Stimulated activated CD8-positive, alpha-beta memory T cell treated with anti-CD3 and anti-CD28 coated beads, Interleukin-4, amount 100 ng/mL, for 24 hours (primary cell): ENCODE data around the gene STARD13.

ENCODE experiments used
- DNase-seq: peaks from one replicate; pipeline ENCODE4 v3.0.0-alpha.2; 2020; ENCODE audit warnings: low read depth

Gene STARD13

DNA sequence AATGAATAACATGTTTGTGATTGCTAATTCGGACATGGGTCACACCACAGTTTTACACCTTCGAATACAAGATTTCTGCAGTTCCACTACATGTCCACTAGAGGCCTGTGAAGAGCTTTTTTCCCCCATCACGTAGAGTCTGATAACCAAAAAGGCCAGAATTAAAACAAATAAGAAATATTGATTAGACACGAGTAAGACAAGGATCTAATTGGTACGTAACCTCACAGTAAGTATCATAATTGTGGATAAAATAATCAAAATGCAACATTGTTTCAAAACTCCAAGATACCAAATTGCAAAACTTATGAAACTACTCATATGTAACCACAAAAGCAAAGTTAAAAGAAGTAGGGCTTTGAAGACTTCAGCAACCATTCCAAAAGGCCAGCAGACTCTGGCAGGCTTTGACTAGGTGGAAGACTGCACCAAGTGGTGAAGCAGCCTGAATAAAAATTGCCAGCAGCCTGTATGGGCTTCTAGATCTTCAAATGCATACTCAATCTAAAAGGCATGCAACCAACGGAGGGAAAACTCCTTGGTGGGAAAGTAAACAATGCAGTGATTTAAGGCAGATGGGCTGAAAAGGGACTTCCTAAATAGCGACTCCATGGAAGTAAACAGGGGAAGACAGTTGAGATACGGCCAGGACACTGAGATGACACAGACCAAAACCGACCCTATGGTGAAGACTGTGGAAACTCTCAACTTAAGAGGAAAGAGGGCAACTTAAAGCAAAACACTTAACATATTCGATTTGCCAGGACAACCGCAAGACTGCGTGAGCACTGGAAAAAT, 56.7 kb downstream of the STARD13 start:
- no peak for DNase-seq

DNA sequence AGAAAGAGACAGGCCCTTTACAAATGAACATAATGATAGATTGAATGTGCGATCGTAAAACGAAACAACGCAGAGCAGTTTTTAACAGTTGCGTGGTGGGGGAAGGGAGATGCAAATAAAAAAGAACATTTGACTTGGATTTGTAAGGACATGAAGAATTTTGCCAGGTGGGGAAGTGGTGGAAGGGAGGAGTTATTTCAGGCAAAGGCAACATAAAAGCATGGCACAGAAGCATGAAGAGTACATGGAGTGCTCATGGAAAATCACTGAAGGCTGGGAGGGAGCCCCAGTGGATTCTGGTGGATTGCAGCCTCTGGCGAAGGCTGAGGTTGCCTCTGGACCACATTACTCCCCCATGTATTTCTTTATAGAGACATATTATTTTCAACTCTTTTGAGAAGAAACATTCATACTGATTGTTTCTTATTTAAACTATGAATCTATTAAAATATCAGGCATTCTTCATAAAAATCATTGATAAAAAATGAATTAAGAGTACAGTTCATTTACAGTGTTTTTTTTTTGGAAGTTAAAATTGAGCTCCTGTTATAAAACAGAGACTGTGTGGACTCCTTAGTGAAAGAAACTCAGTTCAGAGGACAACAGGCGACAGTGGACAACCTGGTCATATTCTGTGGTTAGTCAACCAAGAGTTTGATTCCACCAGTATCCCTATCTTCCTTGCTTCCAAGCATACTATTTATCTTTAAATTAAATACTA, 57.5 kb downstream of the STARD13 start:
- DNase-seq: no peak

DNA sequence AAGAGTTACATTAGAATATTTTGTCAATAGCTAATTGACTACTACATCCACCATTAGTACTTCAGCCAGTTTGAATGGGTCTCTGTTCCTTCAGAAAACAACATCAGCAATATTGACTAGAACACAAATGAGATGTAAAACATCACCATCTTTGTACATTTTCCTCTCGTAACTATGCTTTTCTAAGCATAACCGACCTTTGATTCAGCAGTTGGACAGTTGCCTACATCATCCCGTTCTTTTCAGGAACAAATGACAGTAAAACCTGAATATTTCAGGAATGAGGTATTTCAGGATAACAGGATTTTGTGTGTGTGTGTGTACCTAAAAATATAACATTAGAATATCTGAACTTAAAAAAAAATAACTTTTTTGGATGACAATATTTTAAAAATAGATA, 60.9 kb downstream of the STARD13 start:
- DNase-seq: no peak

DNA sequence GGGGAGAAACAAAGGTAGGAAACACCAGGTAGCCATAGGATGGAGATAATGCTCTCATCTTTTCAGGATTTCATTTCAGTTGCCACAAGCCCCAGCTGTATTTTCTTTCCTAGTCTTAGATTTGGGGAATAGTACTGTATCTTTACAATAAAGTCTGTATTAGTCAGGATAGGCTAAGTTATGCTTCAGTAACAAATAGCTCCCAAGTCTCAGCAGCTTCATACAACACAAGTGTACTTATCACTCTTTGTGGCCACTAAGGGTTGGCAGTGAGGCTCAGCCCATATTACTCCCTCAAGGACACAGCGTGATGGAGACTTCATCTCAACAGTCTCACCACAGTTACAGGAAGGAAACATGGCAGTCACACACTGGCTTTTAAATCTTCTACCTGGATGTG, 61.4 kb downstream of the STARD13 start:
- DNase-seq: no peak

DNA sequence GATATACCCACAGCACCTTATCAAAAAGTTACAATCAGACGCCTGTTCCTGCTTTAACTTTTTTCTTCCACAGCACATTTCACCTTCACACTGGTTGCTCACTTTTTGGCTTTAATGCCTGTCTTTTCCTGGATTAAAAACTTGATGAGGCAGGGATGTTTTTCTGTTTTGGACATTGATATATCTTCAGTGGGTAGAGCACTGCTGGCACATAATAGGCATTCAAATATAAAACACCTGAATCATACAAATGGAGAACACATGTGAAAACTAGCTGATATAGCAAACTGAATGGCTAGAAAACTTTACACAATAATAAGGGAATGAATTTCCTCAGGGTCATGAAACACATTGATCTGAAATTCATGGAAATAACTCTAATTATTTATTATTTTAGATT, 65.6 kb downstream of the STARD13 start:
- no peak for DNase-seq

DNA sequence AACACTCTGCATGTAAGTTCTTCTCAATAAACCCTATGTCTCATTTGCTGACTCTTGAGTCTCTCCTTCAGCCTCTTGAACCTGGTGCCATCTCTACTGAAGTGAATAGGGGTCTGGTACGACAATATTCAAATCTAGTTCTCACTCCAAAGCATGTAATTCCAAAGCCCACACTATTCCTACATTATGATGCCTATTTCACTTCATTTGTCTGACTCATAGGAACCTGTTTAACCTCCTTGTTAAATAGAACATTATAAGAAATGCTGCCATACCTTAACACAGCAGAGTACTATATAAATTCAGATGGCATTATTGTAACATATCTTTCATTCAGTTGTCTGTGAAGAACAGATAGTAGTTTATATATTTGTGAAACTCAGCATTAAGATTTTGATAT, 67.1 kb downstream of the STARD13 start:
- no peak for DNase-seq

DNA sequence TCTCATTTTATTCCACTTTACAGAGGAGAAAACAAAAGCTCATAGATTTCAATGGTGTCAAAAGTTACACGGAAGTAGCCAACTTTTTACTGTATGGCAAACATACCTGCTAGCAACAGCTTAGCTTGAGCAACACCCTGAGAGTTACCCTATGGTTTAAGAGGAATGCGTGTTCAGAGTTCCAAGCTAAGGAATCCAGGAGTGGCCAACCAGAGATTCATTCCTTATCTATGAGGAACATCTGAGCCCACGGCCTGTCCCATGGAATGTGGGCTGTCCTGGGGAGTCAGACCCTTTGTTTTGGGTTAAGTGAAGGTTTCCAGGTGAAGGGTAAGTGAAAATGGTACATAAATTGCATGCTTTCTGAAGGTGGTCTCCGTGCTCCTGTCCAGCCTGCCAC, 67.5 kb downstream of the STARD13 start:
- no peak for DNase-seq

DNA sequence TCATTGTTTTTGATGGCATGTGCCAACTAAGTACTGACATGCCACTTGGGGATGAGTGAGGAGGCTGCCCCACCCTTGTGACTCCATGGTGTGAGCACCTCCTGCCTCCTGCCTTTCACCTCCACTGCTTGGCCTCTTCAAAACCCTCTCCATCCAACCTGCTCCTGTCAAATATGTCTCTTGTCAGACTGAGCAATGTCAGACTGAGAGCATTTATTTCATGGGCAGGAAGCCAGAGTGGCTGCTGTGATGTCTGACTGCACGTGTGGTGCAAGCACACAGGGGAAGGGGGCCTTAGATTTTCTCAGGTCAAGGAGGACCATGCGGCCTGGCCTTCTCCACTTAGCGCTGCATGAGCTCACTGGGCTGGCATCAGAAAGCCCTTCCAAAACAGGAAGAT, 68.3 kb downstream of the STARD13 start:
- DNase-seq: no peak

DNA sequence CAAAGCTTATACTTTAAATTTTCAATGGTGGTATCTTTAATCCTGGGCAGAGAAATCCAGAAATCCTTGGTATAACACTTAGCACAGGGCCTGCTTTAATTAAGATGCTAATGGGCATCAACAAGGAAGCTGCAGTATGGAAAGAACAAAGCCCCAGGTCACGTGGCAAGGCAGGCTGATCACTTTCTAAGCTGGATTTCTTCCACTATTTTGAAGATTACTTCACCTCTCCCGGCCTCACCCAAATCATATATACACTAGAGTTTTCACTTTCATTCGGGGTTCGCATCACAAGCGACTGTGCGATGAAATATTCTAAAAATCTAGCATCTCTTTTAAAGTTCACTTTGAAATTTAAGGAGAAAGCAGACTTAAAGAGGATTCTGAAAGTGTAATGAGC, 71.8 kb downstream of the STARD13 start:
- DNase-seq: no peak

DNA sequence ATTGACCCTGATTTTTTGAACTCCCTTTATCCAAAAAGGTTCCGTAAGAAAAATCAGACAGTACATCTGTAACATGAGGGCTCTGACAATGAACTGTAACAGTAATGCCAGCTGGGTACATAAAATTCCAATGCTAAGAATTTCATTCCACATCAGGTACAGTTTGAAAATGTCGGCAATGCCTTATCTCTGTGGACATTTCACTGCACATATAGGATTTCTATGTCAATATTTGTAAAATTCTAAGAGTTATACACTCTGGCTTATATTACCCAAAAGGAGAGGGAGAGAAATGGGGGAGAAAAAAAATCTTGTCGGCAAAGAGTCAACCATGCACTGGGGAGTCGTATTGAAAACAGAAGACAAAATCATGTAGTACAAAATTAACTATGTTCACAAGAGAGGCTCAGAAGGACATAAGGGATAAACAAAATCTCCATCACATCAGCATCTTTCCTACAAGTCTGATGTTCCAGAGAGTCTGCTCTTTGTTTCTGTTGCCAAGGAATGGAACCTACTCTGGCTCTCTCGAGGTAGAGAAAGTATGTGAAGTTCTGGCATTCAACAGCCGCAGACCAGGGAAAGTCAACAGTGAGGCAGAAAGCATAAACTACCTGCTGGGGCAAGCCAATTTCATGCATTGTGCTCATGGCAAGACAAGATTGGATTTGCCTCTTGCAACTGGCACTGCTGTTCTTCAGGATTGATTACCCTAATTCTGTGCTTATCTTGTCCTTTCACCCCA, 72.4 kb downstream of the STARD13 start:
- no peak for DNase-seq

DNA sequence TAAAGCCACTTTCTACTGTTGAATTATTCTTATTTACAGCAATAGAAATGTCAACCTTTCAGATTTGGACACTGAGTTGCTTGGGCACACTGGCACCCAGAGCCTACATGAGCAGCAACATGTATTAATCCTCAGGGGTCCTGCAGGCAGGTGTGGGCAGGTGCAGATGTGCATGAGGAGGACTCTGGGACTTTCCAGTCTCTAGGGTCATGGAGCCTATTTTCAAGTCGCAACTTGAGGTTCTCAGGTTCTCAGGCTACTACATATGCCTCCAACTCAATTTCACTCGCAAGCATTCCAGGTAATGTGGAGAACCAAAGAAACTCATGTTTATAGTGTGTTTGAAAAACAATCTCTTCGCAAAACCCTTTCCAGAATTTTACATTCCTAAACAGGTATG, 73.2 kb downstream of the STARD13 start:
- DNase-seq: no peak

DNA sequence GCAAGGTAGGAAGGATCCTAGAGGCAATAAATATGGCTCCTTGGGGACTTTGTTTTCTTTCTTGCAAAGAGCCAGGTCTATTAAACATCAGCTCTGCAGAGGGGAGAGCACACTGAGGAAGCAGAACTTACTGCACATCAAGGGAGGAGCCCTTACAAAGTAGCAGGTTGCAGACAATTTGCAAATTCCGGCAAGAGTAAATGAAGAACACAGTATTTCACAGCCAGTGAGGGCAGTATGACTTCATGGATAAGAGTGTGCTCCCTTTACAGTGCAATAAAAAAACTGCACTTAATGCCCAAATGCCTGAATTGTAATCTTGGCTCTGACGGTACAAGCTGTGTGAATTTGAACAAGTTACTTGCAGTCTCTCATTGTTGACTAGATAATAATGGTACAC, 75.5 kb downstream of the STARD13 start:
- no peak for DNase-seq

DNA sequence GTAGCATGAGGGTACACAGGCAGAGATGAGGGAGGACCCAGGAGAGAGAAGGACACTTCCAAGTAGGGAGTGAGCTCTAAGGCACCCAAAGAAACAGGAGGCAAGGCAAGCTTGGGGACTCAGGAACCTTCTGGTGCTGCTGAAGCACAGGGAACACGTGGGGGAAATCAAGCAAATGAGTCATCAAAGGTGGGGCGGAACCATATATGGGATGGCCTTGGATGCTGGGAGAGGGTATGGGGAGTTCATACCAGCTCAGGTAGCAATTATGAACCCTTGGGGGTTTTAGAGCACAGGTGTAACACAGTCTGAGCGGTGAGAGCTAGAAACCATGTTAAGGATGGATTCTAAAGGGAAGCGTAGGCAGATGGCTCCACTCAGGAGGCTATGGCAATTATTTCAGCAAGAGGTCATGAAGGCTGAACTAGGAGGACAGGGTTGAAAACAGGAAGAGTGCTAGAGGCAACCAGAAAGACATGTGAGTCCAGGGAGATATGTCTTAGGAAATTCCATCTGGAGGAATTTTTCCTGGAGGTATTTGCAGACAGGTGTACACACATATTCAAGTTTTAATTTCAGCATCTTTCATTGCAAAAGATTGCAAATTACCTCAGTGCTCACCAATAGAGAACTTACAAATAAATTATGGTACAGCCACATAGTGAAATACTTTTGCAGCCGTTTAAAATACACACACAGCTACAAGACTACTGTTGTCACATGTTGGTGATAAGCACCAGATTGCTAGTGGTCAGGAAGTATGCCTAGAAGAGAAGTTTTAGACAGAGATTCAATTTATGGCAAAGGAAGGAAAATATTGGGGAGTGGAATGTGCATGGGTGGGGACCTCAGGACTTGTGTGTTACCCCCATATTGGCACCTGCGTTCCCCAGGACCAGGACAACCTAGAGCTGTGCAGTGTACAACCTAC, 77.0 kb downstream of the STARD13 start:
- DNase-seq: no peak

DNA sequence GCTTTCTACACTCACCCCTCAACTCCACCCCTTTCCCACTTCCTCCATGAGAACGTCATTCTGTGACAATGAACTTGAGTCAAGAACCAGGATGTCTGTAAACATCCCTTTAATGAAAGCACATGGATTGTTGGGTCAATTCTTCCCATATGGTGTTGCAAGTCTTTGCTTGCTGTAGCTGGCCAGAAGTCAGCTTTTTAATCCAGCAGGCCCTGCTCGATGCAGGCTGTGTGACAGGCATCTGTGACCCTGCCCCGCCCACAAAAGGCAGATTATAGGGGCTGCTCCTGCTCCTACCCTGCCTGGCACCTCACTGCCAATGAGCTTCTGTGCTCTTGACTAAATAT, 78.0 kb downstream of the STARD13 start:
- DNase-seq: no peak

DNA sequence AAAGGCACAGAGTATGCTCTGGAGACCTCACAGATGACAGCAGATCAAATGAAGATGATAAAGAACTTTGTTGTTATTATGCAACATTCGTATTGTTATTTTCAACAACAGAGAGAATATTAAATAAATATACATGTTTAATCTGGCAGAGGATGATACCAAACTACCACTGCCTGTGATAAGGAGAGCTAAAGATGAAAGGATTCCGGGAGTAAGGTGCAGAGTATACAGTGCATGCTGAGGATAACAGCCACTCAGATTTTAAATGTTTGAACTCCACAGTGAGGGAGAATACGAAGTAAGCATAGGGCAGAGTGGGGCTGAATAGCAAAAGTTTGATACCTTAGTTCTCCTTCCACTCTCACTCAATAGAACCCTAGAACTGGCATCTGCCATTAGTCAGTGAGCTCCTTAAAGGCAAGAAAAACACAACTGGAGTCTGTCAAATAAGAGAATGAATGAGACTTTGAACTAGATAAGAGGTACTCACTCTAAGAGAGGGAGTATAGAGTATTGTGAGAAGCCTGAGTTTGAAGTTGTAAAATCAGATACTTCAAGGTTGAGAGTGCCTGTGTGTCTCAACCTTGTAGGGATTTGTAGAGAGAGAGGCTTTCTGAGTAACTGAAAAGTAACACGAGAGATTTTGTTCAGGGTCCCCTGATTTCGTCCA, 78.5 kb downstream of the STARD13 start:
- DNase-seq: no peak

DNA sequence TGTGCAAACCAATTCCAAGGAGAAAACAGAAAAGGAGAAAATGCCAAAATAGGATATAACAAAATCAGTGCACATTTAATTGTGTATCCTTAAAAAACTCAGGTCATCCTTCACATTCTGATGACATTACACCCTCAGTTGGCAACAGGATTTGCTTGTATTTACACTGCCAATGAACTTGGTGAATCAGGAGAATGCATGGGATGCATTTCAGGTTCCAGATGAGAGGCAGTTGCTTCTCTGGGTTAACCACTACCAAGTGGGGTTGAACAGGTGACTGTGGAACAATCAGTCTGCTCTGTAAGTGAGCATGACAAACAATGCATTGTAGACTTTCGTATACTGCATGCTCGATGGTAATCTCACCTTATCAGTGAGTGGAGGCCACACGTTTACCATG, 79.1 kb downstream of the STARD13 start:
- no peak for DNase-seq

DNA sequence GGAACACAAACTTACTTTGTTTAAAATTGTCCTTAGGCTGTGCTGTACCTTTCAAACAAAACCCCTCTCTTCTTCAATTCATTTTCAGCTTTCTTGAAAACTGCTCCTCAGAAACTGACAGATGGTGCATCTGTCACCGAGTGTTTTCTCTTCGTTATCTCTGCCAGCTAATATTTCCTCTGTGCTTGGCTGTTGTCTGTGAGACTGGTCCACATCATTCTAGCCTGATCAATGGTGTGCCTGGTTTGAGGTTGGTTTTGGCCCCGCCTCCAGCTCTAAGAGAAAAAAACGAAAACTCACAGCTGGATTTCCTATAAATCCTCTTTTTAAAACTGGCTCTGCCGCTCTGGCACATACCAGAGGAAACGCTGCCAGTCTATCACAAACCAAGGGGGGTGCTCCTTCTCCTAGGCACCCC, 79.7 kb downstream of the STARD13 start:
- DNase-seq: no peak

DNA sequence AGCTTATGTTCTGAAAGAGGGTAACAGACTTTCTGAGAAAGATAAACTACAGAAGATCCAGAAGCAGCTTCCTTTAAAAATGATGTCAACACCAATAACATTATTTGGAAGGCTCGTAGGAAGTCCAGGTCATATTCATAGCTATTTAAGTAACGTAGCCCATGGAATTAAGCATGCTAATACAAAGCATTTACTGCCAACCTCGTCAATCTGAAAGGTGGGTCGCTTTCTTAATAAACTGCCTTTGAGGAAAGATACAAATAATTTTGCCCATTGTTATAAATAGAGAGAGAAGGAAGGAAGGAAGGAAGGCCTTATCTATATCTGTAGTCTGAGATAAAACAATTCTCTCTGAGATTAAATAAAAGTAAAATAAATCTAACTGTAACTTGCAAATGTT, 80.3 kb downstream of the STARD13 start:
- no peak for DNase-seq

DNA sequence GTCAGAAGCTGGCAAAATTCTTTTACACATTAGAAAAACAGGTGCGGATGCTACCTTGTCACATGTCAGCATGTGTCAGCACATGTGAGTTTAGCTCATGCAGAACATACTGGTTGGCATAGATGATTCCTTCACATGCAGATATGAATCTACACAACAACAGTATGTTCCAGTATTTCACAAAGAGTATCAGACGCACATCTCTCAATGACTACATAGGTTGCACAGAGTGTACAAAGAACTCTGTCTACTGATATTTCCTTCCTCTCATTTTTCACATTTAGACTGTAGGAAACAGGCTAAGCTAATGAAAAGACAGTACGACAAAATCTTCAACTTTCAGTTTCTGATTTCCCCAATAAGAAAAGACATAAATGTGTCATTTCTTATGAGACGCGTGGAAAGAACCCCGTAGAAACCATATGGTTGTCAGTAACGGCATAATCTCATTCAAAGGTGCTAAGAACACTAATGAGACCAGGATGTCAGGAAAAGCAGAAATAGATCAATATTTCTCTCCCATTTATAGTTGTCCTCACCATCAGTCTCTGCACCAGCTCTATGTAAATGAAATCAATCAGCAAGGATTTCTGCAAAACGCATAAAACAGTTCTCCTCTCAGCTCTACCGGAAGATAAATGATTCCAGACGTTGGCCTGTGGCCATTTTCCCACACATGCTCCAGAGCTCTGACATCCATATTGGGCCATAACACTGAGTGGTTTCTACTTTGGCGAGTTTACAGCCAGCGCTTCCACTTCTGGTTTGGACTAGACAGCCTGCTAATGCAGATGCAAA, 81.2 kb downstream of the STARD13 start:
- no peak for DNase-seq

DNA sequence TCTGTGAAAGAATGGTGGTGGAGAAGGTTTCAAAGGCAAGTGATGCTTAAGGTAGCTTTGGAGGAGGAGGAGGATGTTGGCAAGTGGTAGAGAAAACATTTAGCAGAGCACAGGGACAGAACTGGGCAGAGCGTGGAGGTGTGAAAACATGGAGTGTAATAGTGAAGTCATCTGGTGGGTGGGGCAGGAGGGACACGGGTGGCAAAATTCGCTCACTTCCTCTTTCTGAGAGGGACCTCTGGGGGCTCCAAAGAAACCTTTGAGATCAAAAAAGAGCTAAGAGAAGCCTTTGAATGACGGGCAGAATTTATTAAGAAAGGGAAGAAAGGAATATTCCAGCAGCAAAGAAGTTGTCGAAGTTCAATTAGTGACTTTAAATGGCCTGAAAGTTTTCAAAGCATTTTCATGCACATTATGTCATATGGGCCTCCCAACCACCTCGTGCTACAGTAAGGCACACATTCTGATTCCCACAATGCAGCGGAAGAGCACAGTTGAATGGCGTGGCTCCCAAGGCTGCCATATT, 82.8 kb downstream of the STARD13 start:
- no peak for DNase-seq
